A549 (cell line): ENCODE measurements around the gene MCM8. TPM values are rescaled to one million over a fixed set of nuclear protein-coding genes. Genes with fewer than 3 reads are reported as not detected.

ENCODE experiments used
- ATAC-seq, 2 experiments: fragments of 200-7000 bp in 1 of 2; fragments of >200 bp in 1 of 2; cut with Nextera tagmentation in 1 of 2; cut with Tn5 transposase in 1 of 2; 3 replicates each; pipeline versions ENCODE4 v1.8.0 to v1.9.1; 2018 to 2020; ENCODE audit warnings: mild to moderate bottlenecking in 1 of 2, moderate library complexity in 1 of 2
- CTCF ChIA-PET: fragments of 300-600 bp; sonication (Branson Sonifier 250); formaldehyde crosslinking; extraction: SDS; loops from one replicate; lab custom pipeline; 2021; ENCODE audit warnings: antibody characterized with exemption, inconsistent platforms; lab: Yijun Ruan, JAX
- POLR2A ChIA-PET: fragments of 350-600 bp; formaldehyde crosslinking; extraction: SDS; loops from one replicate; lab custom pipeline; 2021; ENCODE audit warnings: antibody characterized with exemption, inconsistent platforms; lab: Yijun Ruan, JAX
- DNase-seq, 2 experiments: peaks; one replicate each; pipeline versions ENCODE4 v3.0.0 to v3.0.0-alpha.2; 2011 to 2016; ENCODE audit warnings: low read depth in 1 of 2, low spot score in 1 of 2
- FAIRE-seq: peaks from 2 replicates; lab custom pipeline; 2011; peaks lifted over from hg19 to GRCh38; lab: Jason Lieb, UNC
- H3K27ac ChIP-seq, 2 experiments: fragments of >200 bp; sonication (Bioruptor Twin); formaldehyde crosslinking; 3 replicates each; pipeline ENCODE4 v1.5.1; 2016 to 2017
- H3K4me1 ChIP-seq: fragments of >200 bp; sonication (Bioruptor Twin); formaldehyde crosslinking; 3 replicates; pipeline ENCODE4 v1.6.1; 2016
- H3K4me2 ChIP-seq: fragments of >200 bp; sonication (Bioruptor Twin); formaldehyde crosslinking; 3 replicates; pipeline ENCODE4 v1.6.1; 2016
- H3K4me3 ChIP-seq: fragments of >200 bp; sonication (Bioruptor Twin); formaldehyde crosslinking; 3 replicates; pipeline ENCODE4 v1.5.1; 2016
- H3K9me3 ChIP-seq: fragments of >200 bp; sonication (Bioruptor Twin); formaldehyde crosslinking; 3 replicates; pipeline ENCODE4 v1.6.1; 2016
- ATOH8 ChIP-seq: fragments of 250-450 bp; sonication (Bioruptor Pico); IDR thresholded peaks from 2 replicates; pipeline ENCODE4 v1.5.0; 2020; ENCODE audit warnings: low read depth, mild to moderate bottlenecking, moderate library complexity
- BHLHE40 ChIP-seq: IDR thresholded peaks from 2 replicates; pipeline ENCODE4 v1.6.1; 2012; ENCODE audit warnings: low read depth, low read length, inconsistent platforms
- CHD2 ChIP-seq: fragments of 150-350 bp; IDR thresholded peaks from 2 replicates; pipeline ENCODE4 v1.6.1; 2014; ENCODE audit warnings: low read length; ENCODE audit not compliant: partially characterized antibody
- EHF ChIP-seq: fragments of 250-450 bp; sonication (Bioruptor Pico); IDR thresholded peaks from 2 replicates; pipeline ENCODE4 v1.5.0; 2020; ENCODE audit warnings: mild to moderate bottlenecking
- EHMT2 ChIP-seq: fragments of 200-600 bp; sonication (generic); IDR thresholded peaks from 2 replicates; pipeline ENCODE4 v1.6.1; 2016; ENCODE audit warnings: antibody characterized with exemption, low read depth, mild to moderate bottlenecking, moderate library complexity
- EP300 ChIP-seq, 2 experiments: fragments of >200 bp; sonication (Bioruptor Twin); formaldehyde crosslinking; IDR thresholded peaks; 2 replicates in 1 of 2; 3 replicates in 1 of 2; pipeline ENCODE4 v1.6.1; 2016 to 2017
- FOSL2 ChIP-seq, 2 experiments: fragments of 450-650 bp in 1 of 2; fragments of >200 bp in 1 of 2; sonication (Bioruptor Twin) in 1 of 2; formaldehyde crosslinking; IDR thresholded peaks; 2 replicates each; pipeline versions ENCODE4 v1.5.0 to v1.6.1; 2016 to 2020; ENCODE audit warnings: mild to moderate bottlenecking in 1 of 2, moderate library complexity in 1 of 2
- HOXB13 ChIP-seq: fragments of 250-450 bp; sonication (Bioruptor Pico); IDR thresholded peaks from 2 replicates; pipeline ENCODE4 v1.5.0; 2020; ENCODE audit warnings: low read depth, mild to moderate bottlenecking, moderate library complexity
- JUNB ChIP-seq: fragments of >200 bp; sonication (Bioruptor Twin); formaldehyde crosslinking; IDR thresholded peaks from 2 replicates; pipeline ENCODE4 v1.6.1; 2016
- MAX ChIP-seq: IDR thresholded peaks from 2 replicates; pipeline ENCODE4 v1.6.1; 2012
- NFE2L2 ChIP-seq: fragments of 150-350 bp; conservative IDR thresholded peaks from 2 replicates; pipeline ENCODE4 v1.6.1; 2014; ENCODE audit warnings: low read length
- NR3C1 ChIP-seq: fragments of >200 bp; sonication (Bioruptor Twin); formaldehyde crosslinking; IDR thresholded peaks from 3 replicates; pipeline ENCODE4 v1.6.1; 2017
- POLR2AphosphoS2 ChIP-seq: conservative IDR thresholded peaks from 2 replicates; pipeline ENCODE4 v1.6.1; 2012; ENCODE audit warnings: low read length, improper control_type of control experiment, inconsistent platforms
- REST ChIP-seq: fragments of 200-600 bp; sonication (generic); IDR thresholded peaks from 2 replicates; pipeline ENCODE4 v1.6.1; 2016; ENCODE audit warnings: antibody characterized with exemption, mild to moderate bottlenecking, moderate library complexity
- RFX5 ChIP-seq: fragments of 450-650 bp; IDR thresholded peaks from 2 replicates; pipeline ENCODE4 v1.7.1; 2014; ENCODE audit warnings: antibody characterized with exemption, mild to moderate bottlenecking, moderate library complexity
- SREBF2 ChIP-seq: fragments of 450-650 bp; IDR thresholded peaks from 2 replicates; pipeline ENCODE4 v1.6.1; 2014; ENCODE audit warnings: mild to moderate bottlenecking, moderate library complexity
- TP53 ChIP-seq: fragments of 250-450 bp; sonication (Bioruptor Pico); IDR thresholded peaks from 2 replicates; pipeline ENCODE4 v1.5.0; 2021; ENCODE audit warnings: mild to moderate bottlenecking, moderate library complexity
- USF2 ChIP-seq: fragments of 450-650 bp; IDR thresholded peaks from 2 replicates; pipeline ENCODE4 v1.6.1; 2014; ENCODE audit warnings: antibody characterized with exemption
- ZNF302 ChIP-seq: fragments of 250-450 bp; sonication (Bioruptor Pico); IDR thresholded peaks from 2 replicates; pipeline ENCODE4 v1.9.0; 2021; ENCODE audit warnings: inconsistent platforms, mild to moderate bottlenecking, moderate library complexity
- WGBS: methylation state at CpG from one replicate; pipeline ENCODE4 v1.1.6; 2017; ENCODE audit errors: missing lambda C conversion rate; 5-methylcytosine and 5-hydroxymethylcytosine counted together
- polyA plus RNA-seq, 4 experiments: library from polyadenylated mRNA; depleted of rRNA in 3 of 4; stranded (reverse); fragments of >200 nt; fragmentation: RNase III in 1 of 4; extraction: RNeasy Plus Mini Kit Qiagen cat#74134 plus additional on column Dnase treatment in 1 of 4; gene quantifications; 2 replicates in 3 of 4; 3 replicates in 1 of 4; pipeline ENCODE4 v1.2.3, GENCODE V29; 2011 to 2017

MCM8 gene
- polyA plus RNA-seq, 2 of the 4 experiments (the other 2 are of a cell fraction): 33.9 to 36.1 TPM

- H3K9me3 ChIP-seq: peaks cover 12% of the 10 kb centered on the region
- FAIRE-seq (peak; percentile 73), DNase-seq (no peak), ATAC-seq (no peak)
- ChIA-PET POLR2A (interaction anchor here (0.9 kb wide), 1 partner anchor 16 kb away, joined by 3 read pairs; no protein-coding TSS in a partner anchor), CTCF (interaction anchor here (1.0 to 1.5 kb wide), 3 partner anchors 17 to 496 kb away, joined by 3 to 4 read pairs (median 4); no protein-coding TSS in a partner anchor)
- 91% methylated on average over 1 of the region's 1 CpG for WGBS
- TF ChIP-seq RFX5: no peak
- TF ChIP-seq EHF (CRISPR knock-in tag): no peak
- TF ChIP-seq USF2: no peak
- no peak for TF ChIP-seq EHMT2
- no peak for TF ChIP-seq MAX
- TF ChIP-seq NR3C1: no peak
- no peak for TF ChIP-seq CHD2
- TF ChIP-seq NFE2L2: no peak
- no peak for TF ChIP-seq EP300 (IDR thresholded peaks at IDR 0.05)
- TF ChIP-seq TP53 (CRISPR knock-in tag): no peak
- no peak for TF ChIP-seq SREBF2
- TF ChIP-seq BHLHE40: no peak
- no peak for TF ChIP-seq HOXB13
- no peak for TF ChIP-seq ATOH8 (CRISPR knock-in tag)
- no peak overlapping the region for H3K4me3 ChIP-seq
- peaks cover 13% of the 10 kb centered on the region for H3K4me1 ChIP-seq
- no peak overlapping the region for H3K4me2 ChIP-seq
- no peak overlapping the region for H3K27ac ChIP-seq
Measured at GRCh38 chr20:6024768-6025167, 74.3 kb downstream of the MCM8 start.

GRCh38 chr20:6026051-6026450 lies 75.6 kb downstream of the MCM8 start:
- Histone ChIP-seq H3K4me3 (no peak overlapping the region), H3K27ac (no peak overlapping the region), H3K9me3 (peaks cover 12% of the 10 kb centered on the region), H3K4me2 (no peak overlapping the region), H3K4me1 (peaks cover 13% of the 10 kb centered on the region)
- DNase-seq (no peak), ATAC-seq (no peak), FAIRE-seq (no peak)
- TF ChIP-seq POLR2AphosphoS2 (no peak), ZNF302 (no peak), REST (no peak), FOSL2 (IDR thresholded peaks at IDR 0.05) (no peak), FOSL2 (CRISPR knock-in tag; IDR thresholded peaks at IDR 0.05) (peak; percentile 40; the same call in 1 of the 2 replicates), JUNB (no peak), TP53 (CRISPR knock-in tag) (no peak), EHMT2 (no peak)
- WGBS: 85% methylated on average over 3 of the region's 3 CpGs
- ChIA-PET POLR2A (interaction anchor here (1.6 kb wide), 1 partner anchor 18 kb away, joined by 3 read pairs; no protein-coding TSS in a partner anchor), CTCF (interaction anchor here (0.8 to 1.7 kb wide), 2 partner anchors 15 to 17 kb away, joined by 3 to 4 read pairs; no protein-coding TSS in a partner anchor)
